Esophagus muscularis mucosa (tissue), 4 donors: Measurements from ENCODE around the gene FBXL7.

Source experiments
- EP300 ChIP-seq: sonication (generic); formaldehyde crosslinking; IDR thresholded peaks from one replicate; pipeline ENCODE4 v1.6.1; 2017; ENCODE audit warnings: antibody characterized with exemption
- POLR2A ChIP-seq: fragments of 450-650 bp; IDR thresholded peaks from one replicate; pipeline ENCODE4 v1.6.1; 2017; ENCODE audit warnings: antibody characterized with exemption, moderate library complexity, mild to moderate bottlenecking, low read depth
- POLR2AphosphoS5 ChIP-seq, 2 donors: sonication (generic); formaldehyde crosslinking; IDR thresholded peaks; one replicate each; pipeline ENCODE4 v1.6.1; 2017; ENCODE audit warnings: antibody characterized with exemption in 2 of 2
- TF ChIP-seq, protein P1 (sequence below), 3 experiments: fragments of 200-600 bp in 2 of 3; fragments of 450-650 bp in 1 of 3; sonication (generic) in 2 of 3; IDR thresholded peaks; one replicate each; pipeline ENCODE4 v1.5.1; 2017 to 2019; ENCODE audit warnings: antibody characterized with exemption in 3 of 3, mild to moderate bottlenecking in 2 of 3, moderate library complexity in 1 of 3

DNA sequence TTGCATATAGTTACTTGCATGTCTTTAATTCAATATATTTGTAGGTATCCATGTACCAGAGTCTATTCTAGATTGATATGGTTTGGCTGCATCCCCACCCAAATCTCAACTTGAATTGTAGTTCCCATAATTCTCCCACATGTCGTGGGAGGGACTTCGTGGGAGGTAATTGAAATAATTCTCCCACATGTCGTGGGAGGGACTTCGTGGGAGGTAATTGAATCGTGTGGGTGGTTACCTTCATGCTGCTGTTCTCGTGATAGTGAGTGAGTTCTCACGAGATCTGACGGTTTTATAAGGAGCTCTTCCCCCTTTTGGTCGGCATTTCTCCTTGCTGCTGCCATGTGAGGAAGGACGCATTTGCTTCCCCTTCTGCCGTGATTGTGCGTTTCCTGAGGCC, 16.5 kb downstream of the FBXL7 start:
- TF ChIP-seq, protein P1, sequence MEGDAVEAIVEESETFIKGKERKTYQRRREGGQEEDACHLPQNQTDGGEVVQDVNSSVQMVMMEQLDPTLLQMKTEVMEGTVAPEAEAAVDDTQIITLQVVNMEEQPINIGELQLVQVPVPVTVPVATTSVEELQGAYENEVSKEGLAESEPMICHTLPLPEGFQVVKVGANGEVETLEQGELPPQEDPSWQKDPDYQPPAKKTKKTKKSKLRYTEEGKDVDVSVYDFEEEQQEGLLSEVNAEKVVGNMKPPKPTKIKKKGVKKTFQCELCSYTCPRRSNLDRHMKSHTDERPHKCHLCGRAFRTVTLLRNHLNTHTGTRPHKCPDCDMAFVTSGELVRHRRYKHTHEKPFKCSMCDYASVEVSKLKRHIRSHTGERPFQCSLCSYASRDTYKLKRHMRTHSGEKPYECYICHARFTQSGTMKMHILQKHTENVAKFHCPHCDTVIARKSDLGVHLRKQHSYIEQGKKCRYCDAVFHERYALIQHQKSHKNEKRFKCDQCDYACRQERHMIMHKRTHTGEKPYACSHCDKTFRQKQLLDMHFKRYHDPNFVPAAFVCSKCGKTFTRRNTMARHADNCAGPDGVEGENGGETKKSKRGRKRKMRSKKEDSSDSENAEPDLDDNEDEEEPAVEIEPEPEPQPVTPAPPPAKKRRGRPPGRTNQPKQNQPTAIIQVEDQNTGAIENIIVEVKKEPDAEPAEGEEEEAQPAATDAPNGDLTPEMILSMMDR (IDR thresholded peaks at IDR 0.05), result no peak
- TF ChIP-seq EP300, result no peak
- TF ChIP-seq POLR2AphosphoS5 (IDR thresholded peaks at IDR 0.05), result no peak
- TF ChIP-seq POLR2A, result no peak
